ENCODE data around the gene EYS.

EYS gene

DNA sequence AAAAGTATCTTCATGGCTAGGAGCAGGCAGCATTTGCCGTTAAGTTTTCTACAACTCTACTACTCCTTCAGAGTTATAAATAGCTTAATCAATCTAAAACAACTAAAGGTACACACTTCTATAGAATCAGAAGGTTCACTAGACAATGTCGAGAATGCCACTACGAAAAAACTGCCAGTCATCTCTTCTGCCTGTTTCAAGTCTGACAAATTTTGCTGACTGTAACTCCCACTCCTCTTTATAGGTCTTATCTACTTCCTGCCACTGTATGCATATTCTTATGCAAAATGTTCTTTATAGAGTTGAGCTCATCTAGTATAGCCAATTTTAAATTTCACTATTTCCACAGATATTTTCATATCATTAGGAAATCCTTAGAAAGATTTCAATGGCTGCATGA is 160.1 kb downstream of the EYS start:
- POLR2A ChIA-PET, result no interaction called here
- H3K36me3 ChIP-seq (ENCODE audit: control insufficient read depth in 4 of 4, insufficient read depth in 4 of 4, low read length in 3 of 4), result no peaks in the 10 kb centered on the region
- H3K27ac ChIP-seq (ENCODE audit: insufficient read depth in 1 of 2, low read depth in 1 of 2, low read length in 2 of 2, poor library complexity in 1 of 2, severe bottlenecking in 2 of 2), result no peak overlapping the region
- peak; percentile 10 to 85 (median 60) for DNase-seq
- CTCF ChIA-PET, result no interaction called here
- H3K4me1 ChIP-seq (ENCODE audit: control extremely low read depth in 1 of 4, control insufficient read depth in 4 of 4, insufficient read depth in 4 of 4, low read length in 3 of 4), result peaks cover 0 to 7% (median 2%) of the 10 kb centered on the region in 4 experiments
- WGBS (ENCODE audit: insufficient coverage), result 6% methylated on average over 3 of the region's 3 CpGs
- no peaks in the 10 kb centered on the region for H3K27me3 ChIP-seq (replicated peaks in 2 of 5; ENCODE audit: control insufficient read depth in 4 of 5, insufficient read depth in 5 of 5, low read length in 4 of 5)
- no peak overlapping the region for H3K4me3 ChIP-seq (ENCODE audit: control insufficient read depth in 1 of 7, extremely low read depth in 1 of 7, insufficient read depth in 4 of 7, low read depth in 2 of 7, low read length in 6 of 7)
- H3K9me3 ChIP-seq (ENCODE audit: control extremely low read depth in 1 of 5, control insufficient read depth in 4 of 5, insufficient read depth in 2 of 5, low read depth in 1 of 5, low read length in 4 of 5), result peaks cover 0 to 1% (median 0%) of the 10 kb centered on the region in 5 experiments

DNA sequence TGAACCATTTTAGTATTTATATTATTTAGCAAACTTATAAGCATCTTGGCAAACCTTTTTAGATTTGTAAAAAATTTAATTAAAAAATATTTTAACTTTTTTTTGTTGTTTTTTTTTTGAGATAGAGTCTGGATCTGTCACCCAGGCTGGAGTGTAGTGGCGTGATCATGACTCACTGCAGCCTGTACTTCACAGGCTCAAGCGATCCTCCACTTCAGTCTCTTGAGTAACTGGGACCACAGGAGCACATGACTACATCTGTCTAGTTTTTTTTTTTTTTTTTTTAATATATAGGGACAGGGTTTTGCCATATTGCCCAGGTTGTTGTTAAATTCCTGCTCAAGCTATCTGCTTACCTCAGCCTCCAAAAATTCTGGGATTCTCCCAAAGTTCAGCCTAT is 161.1 kb downstream of the EYS start:
- ChIA-PET POLR2A (no interaction called here), CTCF (no interaction called here)
- Histone ChIP-seq H3K36me3 (ENCODE audit: control insufficient read depth in 4 of 4, insufficient read depth in 4 of 4, low read length in 3 of 4) (no peaks in the 10 kb centered on the region), H3K27ac (ENCODE audit: insufficient read depth in 1 of 2, low read depth in 1 of 2, low read length in 2 of 2, poor library complexity in 1 of 2, severe bottlenecking in 2 of 2) (no peak overlapping the region), H3K27me3 (replicated peaks in 2 of 5; ENCODE audit: control insufficient read depth in 4 of 5, insufficient read depth in 5 of 5, low read length in 4 of 5) (no peaks in the 10 kb centered on the region), H3K4me1 (ENCODE audit: control extremely low read depth in 1 of 4, control insufficient read depth in 4 of 4, insufficient read depth in 4 of 4, low read length in 3 of 4) (peaks cover 0 to 7% (median 2%) of the 10 kb centered on the region in 4 experiments), H3K4me3 (ENCODE audit: control insufficient read depth in 1 of 7, extremely low read depth in 1 of 7, insufficient read depth in 4 of 7, low read depth in 2 of 7, low read length in 6 of 7) (no peak overlapping the region), H3K9me3 (ENCODE audit: control extremely low read depth in 1 of 5, control insufficient read depth in 4 of 5, insufficient read depth in 2 of 5, low read depth in 1 of 5, low read length in 4 of 5) (peaks cover 0 to 1% (median 0%) of the 10 kb centered on the region in 5 experiments)
- no CpG with 5 or more reads among the region's 2 CpGs for WGBS (ENCODE audit: insufficient coverage)
- peak in 2 of 3 donors; percentile 15 to 58 for DNase-seq

DNA sequence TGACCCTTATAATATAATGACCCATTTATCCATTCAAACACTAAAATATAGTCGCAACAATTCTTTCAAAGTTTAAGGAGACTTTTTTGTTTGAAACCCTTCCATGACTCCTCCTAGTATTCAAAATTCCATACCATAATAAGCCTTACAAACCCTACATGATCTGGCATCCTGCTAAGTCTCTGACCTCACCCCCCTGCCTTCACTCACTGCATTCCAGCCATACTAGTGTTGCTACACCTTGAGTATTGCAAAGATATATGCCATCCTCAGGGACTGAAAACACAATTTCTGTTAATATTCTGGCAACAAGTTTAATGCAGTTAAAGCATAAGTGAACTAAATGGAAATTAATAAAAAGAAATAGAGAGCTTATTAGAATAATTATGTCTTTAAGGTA is 168.4 kb downstream of the EYS start:
- no peak for DNase-seq
- ChIA-PET CTCF (no interaction called here), POLR2A (no interaction called here)
- Histone ChIP-seq H3K27me3 (replicated peaks in 2 of 5; ENCODE audit: control insufficient read depth in 4 of 5, insufficient read depth in 5 of 5, low read length in 4 of 5) (no peaks in the 10 kb centered on the region), H3K9me3 (ENCODE audit: control extremely low read depth in 1 of 5, control insufficient read depth in 4 of 5, insufficient read depth in 2 of 5, low read depth in 1 of 5, low read length in 4 of 5) (no peaks in the 10 kb centered on the region), H3K4me3 (ENCODE audit: control insufficient read depth in 1 of 7, extremely low read depth in 1 of 7, insufficient read depth in 4 of 7, low read depth in 2 of 7, low read length in 6 of 7) (no peak overlapping the region), H3K27ac (ENCODE audit: insufficient read depth in 1 of 2, low read depth in 1 of 2, low read length in 2 of 2, poor library complexity in 1 of 2, severe bottlenecking in 2 of 2) (no peak overlapping the region), H3K36me3 (ENCODE audit: control insufficient read depth in 4 of 4, insufficient read depth in 4 of 4, low read length in 3 of 4) (no peaks in the 10 kb centered on the region), H3K4me1 (ENCODE audit: control extremely low read depth in 1 of 4, control insufficient read depth in 4 of 4, insufficient read depth in 4 of 4, low read length in 3 of 4) (peaks cover 0 to 4% (median 2%) of the 10 kb centered on the region in 4 experiments)
- 100% methylated on average over 1 of the region's 1 CpG for WGBS (ENCODE audit: insufficient coverage)

DNA sequence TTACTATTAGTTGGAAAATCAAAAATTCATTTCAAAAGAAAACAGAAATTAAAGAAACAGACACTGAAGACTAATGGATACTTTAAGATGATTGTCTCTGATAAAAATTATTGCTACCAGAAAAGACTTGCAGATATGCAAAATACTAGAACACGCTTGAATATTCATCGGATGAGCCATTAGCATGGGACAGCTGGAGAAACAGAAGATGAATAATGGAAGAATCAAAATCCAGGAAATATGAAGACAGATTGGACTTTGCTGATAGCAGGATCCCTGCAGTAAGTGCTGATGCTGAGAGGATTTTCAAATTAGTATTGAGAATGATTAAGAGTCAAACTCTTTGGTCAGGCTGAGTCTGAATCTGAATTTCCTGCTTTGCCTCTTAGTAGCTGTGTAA is 169.4 kb downstream of the EYS start:
- Histone ChIP-seq H3K4me1 (ENCODE audit: control extremely low read depth in 1 of 4, control insufficient read depth in 4 of 4, insufficient read depth in 4 of 4, low read length in 3 of 4) (peaks cover 0 to 4% (median 2%) of the 10 kb centered on the region in 4 experiments), H3K9me3 (ENCODE audit: control extremely low read depth in 1 of 5, control insufficient read depth in 4 of 5, insufficient read depth in 2 of 5, low read depth in 1 of 5, low read length in 4 of 5) (no peaks in the 10 kb centered on the region), H3K27me3 (replicated peaks in 2 of 5; ENCODE audit: control insufficient read depth in 4 of 5, insufficient read depth in 5 of 5, low read length in 4 of 5) (no peaks in the 10 kb centered on the region), H3K4me3 (ENCODE audit: control insufficient read depth in 1 of 7, extremely low read depth in 1 of 7, insufficient read depth in 4 of 7, low read depth in 2 of 7, low read length in 6 of 7) (no peak overlapping the region), H3K27ac (ENCODE audit: insufficient read depth in 1 of 2, low read depth in 1 of 2, low read length in 2 of 2, poor library complexity in 1 of 2, severe bottlenecking in 2 of 2) (no peak overlapping the region), H3K36me3 (ENCODE audit: control insufficient read depth in 4 of 4, insufficient read depth in 4 of 4, low read length in 3 of 4) (no peaks in the 10 kb centered on the region)
- DNase-seq, result no peak
- 88% methylated on average over 2 of the region's 2 CpGs for whole genome bisulfite sequencing (ENCODE audit: insufficient coverage)
- ChIA-PET POLR2A (no interaction called here), CTCF (no interaction called here)

GRCh38 chr6:65531533-65531932 is 175.5 kb downstream of the EYS start:
- peak in 1 of 3 donors; percentile 9 for DNase-seq
- Histone ChIP-seq H3K4me1 (ENCODE audit: control extremely low read depth in 1 of 4, control insufficient read depth in 4 of 4, insufficient read depth in 4 of 4, low read length in 3 of 4) (peaks cover 0 to 15% (median 2%) of the 10 kb centered on the region in 4 experiments), H3K4me3 (ENCODE audit: control insufficient read depth in 1 of 7, extremely low read depth in 1 of 7, insufficient read depth in 4 of 7, low read depth in 2 of 7, low read length in 6 of 7) (no peak overlapping the region), H3K9me3 (ENCODE audit: control extremely low read depth in 1 of 5, control insufficient read depth in 4 of 5, insufficient read depth in 2 of 5, low read depth in 1 of 5, low read length in 4 of 5) (peaks cover 0 to 1% (median 0%) of the 10 kb centered on the region in 5 experiments), H3K36me3 (ENCODE audit: control insufficient read depth in 4 of 4, insufficient read depth in 4 of 4, low read length in 3 of 4) (no peaks in the 10 kb centered on the region), H3K27ac (ENCODE audit: insufficient read depth in 1 of 2, low read depth in 1 of 2, low read length in 2 of 2, poor library complexity in 1 of 2, severe bottlenecking in 2 of 2) (no peak overlapping the region), H3K27me3 (replicated peaks in 2 of 5; ENCODE audit: control insufficient read depth in 4 of 5, insufficient read depth in 5 of 5, low read length in 4 of 5) (no peaks in the 10 kb centered on the region)
- ChIA-PET POLR2A (no interaction called here), CTCF (no interaction called here)
- 45% methylated on average over 2 of the region's 3 CpGs for WGBS (ENCODE audit: insufficient coverage)

DNA sequence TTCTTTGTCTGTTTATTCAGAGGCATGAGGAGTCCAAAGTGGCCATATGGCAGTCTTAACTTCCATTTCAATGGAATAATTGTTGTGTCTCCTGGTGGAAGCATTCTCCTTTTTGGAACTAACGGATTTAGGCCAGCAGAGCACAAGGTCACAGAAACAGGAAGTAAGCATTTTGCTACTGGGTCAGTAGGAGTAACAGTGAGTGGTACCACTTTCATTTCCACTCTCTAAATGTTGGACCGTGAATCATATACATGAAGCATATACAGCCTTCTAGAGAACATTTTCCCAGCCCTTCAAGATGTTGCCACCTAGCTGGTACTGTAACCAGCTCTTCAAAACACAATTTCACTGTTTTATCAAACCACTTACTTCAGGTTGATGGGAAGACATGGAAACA is 182.8 kb downstream of the EYS start:
- H3K4me3 ChIP-seq (ENCODE audit: control insufficient read depth in 1 of 7, extremely low read depth in 1 of 7, insufficient read depth in 4 of 7, low read depth in 2 of 7, low read length in 6 of 7), result no peak overlapping the region
- H3K36me3 ChIP-seq (ENCODE audit: control insufficient read depth in 4 of 4, insufficient read depth in 4 of 4, low read length in 3 of 4), result no peaks in the 10 kb centered on the region
- no peak for DNase-seq
- H3K27me3 ChIP-seq (replicated peaks in 2 of 5; ENCODE audit: control insufficient read depth in 4 of 5, insufficient read depth in 5 of 5, low read length in 4 of 5), result no peaks in the 10 kb centered on the region
- no peaks in the 10 kb centered on the region for H3K4me1 ChIP-seq (ENCODE audit: control extremely low read depth in 1 of 4, control insufficient read depth in 4 of 4, insufficient read depth in 4 of 4, low read length in 3 of 4)
- no peak overlapping the region for H3K27ac ChIP-seq (ENCODE audit: insufficient read depth in 1 of 2, low read depth in 1 of 2, low read length in 2 of 2, poor library complexity in 1 of 2, severe bottlenecking in 2 of 2)
- WGBS (ENCODE audit: insufficient coverage), result 100% methylated on average over 1 of the region's 2 CpGs
- POLR2A ChIA-PET, result no interaction called here
- H3K9me3 ChIP-seq (ENCODE audit: control extremely low read depth in 1 of 5, control insufficient read depth in 4 of 5, insufficient read depth in 2 of 5, low read depth in 1 of 5, low read length in 4 of 5), result no peaks in the 10 kb centered on the region
- CTCF ChIA-PET, result no interaction called here

DNA sequence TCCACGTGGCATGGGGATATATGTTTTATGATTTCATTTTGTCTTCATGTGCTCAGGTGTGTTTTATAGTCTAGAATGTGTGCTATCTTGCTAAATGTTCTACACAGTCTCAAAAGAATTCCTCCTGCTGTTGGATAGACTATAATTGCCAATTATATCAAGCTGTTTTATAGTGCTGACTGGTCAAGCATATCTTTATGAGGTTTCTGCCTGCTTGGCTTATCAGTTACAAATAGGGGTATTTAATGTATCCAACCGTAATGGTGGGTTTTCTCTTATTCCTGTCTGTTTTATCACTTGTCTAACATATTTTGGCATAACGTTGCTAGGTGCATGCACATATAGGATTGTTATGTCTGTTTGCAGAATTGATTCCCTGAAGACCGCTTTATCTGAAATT is 201.3 kb downstream of the EYS start:
- no peak overlapping the region for H3K27ac ChIP-seq (ENCODE audit: insufficient read depth in 1 of 2, low read depth in 1 of 2, low read length in 2 of 2, poor library complexity in 1 of 2, severe bottlenecking in 2 of 2)
- H3K9me3 ChIP-seq (ENCODE audit: control extremely low read depth in 1 of 5, control insufficient read depth in 4 of 5, insufficient read depth in 2 of 5, low read depth in 1 of 5, low read length in 4 of 5), result no peaks in the 10 kb centered on the region
- H3K27me3 ChIP-seq (replicated peaks in 2 of 5; ENCODE audit: control insufficient read depth in 4 of 5, insufficient read depth in 5 of 5, low read length in 4 of 5), result no peaks in the 10 kb centered on the region
- H3K36me3 ChIP-seq (ENCODE audit: control insufficient read depth in 4 of 4, insufficient read depth in 4 of 4, low read length in 3 of 4), result no peaks in the 10 kb centered on the region
- no peak for DNase-seq
- ChIA-PET CTCF (interaction anchor here (0.6 kb wide), 1 partner anchor 861 kb away, joined by 3 read pairs; no protein-coding TSS in a partner anchor), POLR2A (no interaction called here)
- 100% methylated on average over 1 of the region's 4 CpGs for WGBS (ENCODE audit: insufficient coverage)
- H3K4me3 ChIP-seq (ENCODE audit: control insufficient read depth in 1 of 7, extremely low read depth in 1 of 7, insufficient read depth in 4 of 7, low read depth in 2 of 7, low read length in 6 of 7), result no peak overlapping the region
- H3K4me1 ChIP-seq (ENCODE audit: control extremely low read depth in 1 of 4, control insufficient read depth in 4 of 4, insufficient read depth in 4 of 4, low read length in 3 of 4), result no peaks in the 10 kb centered on the region
